A549 (cell line): ENCODE measurements around the gene TTC7B. TPM values are rescaled to one million over a fixed set of nuclear protein-coding genes. Genes with fewer than 3 reads are reported as not detected.

Experiments used
- ATAC-seq, 2 experiments: fragments of 200-7000 bp in 1 of 2; fragments of >200 bp in 1 of 2; cut with Nextera tagmentation in 1 of 2; cut with Tn5 transposase in 1 of 2; 3 replicates each; pipeline versions ENCODE4 v1.8.0 to v1.9.1; 2018 to 2020; ENCODE audit warnings: mild to moderate bottlenecking in 1 of 2, moderate library complexity in 1 of 2
- CTCF ChIA-PET: fragments of 300-600 bp; sonication (Branson Sonifier 250); formaldehyde crosslinking; extraction: SDS; loops from one replicate; lab custom pipeline; 2021; ENCODE audit warnings: antibody characterized with exemption, inconsistent platforms; lab: Yijun Ruan, JAX
- POLR2A ChIA-PET: fragments of 350-600 bp; formaldehyde crosslinking; extraction: SDS; loops from one replicate; lab custom pipeline; 2021; ENCODE audit warnings: antibody characterized with exemption, inconsistent platforms; lab: Yijun Ruan, JAX
- DNase-seq, 2 experiments: peaks; one replicate each; pipeline versions ENCODE4 v3.0.0 to v3.0.0-alpha.2; 2011 to 2016; ENCODE audit warnings: low read depth in 1 of 2, low spot score in 1 of 2
- FAIRE-seq: peaks from 2 replicates; lab custom pipeline; 2011; peaks lifted over from hg19 to GRCh38; lab: Jason Lieb, UNC
- H3K27ac ChIP-seq, 2 experiments: fragments of >200 bp; sonication (Bioruptor Twin); formaldehyde crosslinking; 3 replicates each; pipeline ENCODE4 v1.5.1; 2016 to 2017
- H3K4me1 ChIP-seq: fragments of >200 bp; sonication (Bioruptor Twin); formaldehyde crosslinking; 3 replicates; pipeline ENCODE4 v1.6.1; 2016
- H3K4me2 ChIP-seq: fragments of >200 bp; sonication (Bioruptor Twin); formaldehyde crosslinking; 3 replicates; pipeline ENCODE4 v1.6.1; 2016
- H3K4me3 ChIP-seq: fragments of >200 bp; sonication (Bioruptor Twin); formaldehyde crosslinking; 3 replicates; pipeline ENCODE4 v1.5.1; 2016
- H3K9me3 ChIP-seq: fragments of >200 bp; sonication (Bioruptor Twin); formaldehyde crosslinking; 3 replicates; pipeline ENCODE4 v1.6.1; 2016
- ATOH8 ChIP-seq: fragments of 250-450 bp; sonication (Bioruptor Pico); IDR thresholded peaks from 2 replicates; pipeline ENCODE4 v1.5.0; 2020; ENCODE audit warnings: low read depth, mild to moderate bottlenecking, moderate library complexity
- BHLHE40 ChIP-seq: IDR thresholded peaks from 2 replicates; pipeline ENCODE4 v1.6.1; 2012; ENCODE audit warnings: low read depth, low read length, inconsistent platforms
- CBX8 ChIP-seq: fragments of 200-600 bp; sonication (generic); IDR thresholded peaks from 2 replicates; pipeline ENCODE4 v1.6.1; 2016
- CHD2 ChIP-seq: fragments of 150-350 bp; IDR thresholded peaks from 2 replicates; pipeline ENCODE4 v1.6.1; 2014; ENCODE audit warnings: low read length; ENCODE audit not compliant: partially characterized antibody
- FOSB ChIP-seq: fragments of 250-450 bp; sonication (Bioruptor Pico); IDR thresholded peaks from 2 replicates; pipeline ENCODE4 v1.5.0; 2020; ENCODE audit warnings: mild to moderate bottlenecking, moderate library complexity
- FOSL2 ChIP-seq, 2 experiments: fragments of 450-650 bp in 1 of 2; fragments of >200 bp in 1 of 2; sonication (Bioruptor Twin) in 1 of 2; formaldehyde crosslinking; IDR thresholded peaks; 2 replicates each; pipeline versions ENCODE4 v1.5.0 to v1.6.1; 2016 to 2020; ENCODE audit warnings: mild to moderate bottlenecking in 1 of 2, moderate library complexity in 1 of 2
- GATA3 ChIP-seq: IDR thresholded peaks from 2 replicates; pipeline ENCODE4 v1.6.1; 2012; ENCODE audit warnings: borderline replicate concordance
- HES2 ChIP-seq: fragments of >200 bp; sonication (Bioruptor Twin); formaldehyde crosslinking; IDR thresholded peaks from 2 replicates; pipeline ENCODE4 v1.6.1; 2016
- HMGXB4 ChIP-seq: fragments of 250-450 bp; sonication (Bioruptor Pico); IDR thresholded peaks from 2 replicates; pipeline ENCODE4 v1.5.0; 2021; ENCODE audit warnings: mild to moderate bottlenecking, moderate library complexity, borderline replicate concordance
- HOXB13 ChIP-seq: fragments of 250-450 bp; sonication (Bioruptor Pico); IDR thresholded peaks from 2 replicates; pipeline ENCODE4 v1.5.0; 2020; ENCODE audit warnings: low read depth, mild to moderate bottlenecking, moderate library complexity
- HOXB5 ChIP-seq: fragments of 250-450 bp; sonication (Bioruptor Pico); IDR thresholded peaks from 2 replicates; pipeline ENCODE4 v1.5.0; 2020; ENCODE audit warnings: mild to moderate bottlenecking, moderate library complexity
- JUNB ChIP-seq: fragments of >200 bp; sonication (Bioruptor Twin); formaldehyde crosslinking; IDR thresholded peaks from 2 replicates; pipeline ENCODE4 v1.6.1; 2016
- KDM1A ChIP-seq: fragments of 200-600 bp; sonication (generic); IDR thresholded peaks from 2 replicates; pipeline ENCODE4 v1.6.1; 2016; ENCODE audit warnings: low read depth, mild to moderate bottlenecking
- MAFK ChIP-seq: fragments of 450-650 bp; IDR thresholded peaks from 2 replicates; pipeline ENCODE4 v1.6.1; 2014; ENCODE audit not compliant: partially characterized antibody
- MYC ChIP-seq: IDR thresholded peaks from 2 replicates; pipeline ENCODE4 v1.6.1; 2012; ENCODE audit warnings: mild to moderate bottlenecking, inconsistent platforms, low read length, improper control_type of control experiment, borderline replicate concordance
- NPAS2 ChIP-seq: fragments of 250-450 bp; sonication (Bioruptor Pico); IDR thresholded peaks from 2 replicates; pipeline ENCODE4 v1.8.0; 2022; ENCODE audit warnings: mild to moderate bottlenecking, moderate library complexity, borderline replicate concordance
- RAD21 ChIP-seq, 2 experiments: fragments of >200 bp in 1 of 2; sonication (Bioruptor Twin) in 1 of 2; formaldehyde crosslinking in 1 of 2; IDR thresholded peaks in 1 of 2; conservative IDR thresholded peaks in 1 of 2; 2 replicates in 1 of 2; 3 replicates in 1 of 2; pipeline ENCODE4 v1.6.1; 2012 to 2018; ENCODE audit warnings: inconsistent platforms in 1 of 2
- SMC3 ChIP-seq: fragments of >200 bp; sonication (Bioruptor Twin); formaldehyde crosslinking; IDR thresholded peaks from 3 replicates; pipeline ENCODE4 v1.6.1; 2018; ENCODE audit warnings: inconsistent platforms
- SREBF2 ChIP-seq: fragments of 450-650 bp; IDR thresholded peaks from 2 replicates; pipeline ENCODE4 v1.6.1; 2014; ENCODE audit warnings: mild to moderate bottlenecking, moderate library complexity
- USF2 ChIP-seq: fragments of 450-650 bp; IDR thresholded peaks from 2 replicates; pipeline ENCODE4 v1.6.1; 2014; ENCODE audit warnings: antibody characterized with exemption
- ZNF302 ChIP-seq: fragments of 250-450 bp; sonication (Bioruptor Pico); IDR thresholded peaks from 2 replicates; pipeline ENCODE4 v1.9.0; 2021; ENCODE audit warnings: inconsistent platforms, mild to moderate bottlenecking, moderate library complexity
- ZSCAN20 ChIP-seq: fragments of 250-450 bp; sonication (Bioruptor Pico); IDR thresholded peaks from 2 replicates; pipeline ENCODE4 v1.8.0; 2022; ENCODE audit warnings: mild to moderate bottlenecking, moderate library complexity
- WGBS: methylation state at CpG from one replicate; pipeline ENCODE4 v1.1.6; 2017; ENCODE audit errors: missing lambda C conversion rate; 5-methylcytosine and 5-hydroxymethylcytosine counted together
- polyA plus RNA-seq, 4 experiments: library from polyadenylated mRNA; depleted of rRNA in 3 of 4; stranded (reverse); fragments of >200 nt; fragmentation: RNase III in 1 of 4; extraction: RNeasy Plus Mini Kit Qiagen cat#74134 plus additional on column Dnase treatment in 1 of 4; gene quantifications; 2 replicates in 3 of 4; 3 replicates in 1 of 4; pipeline ENCODE4 v1.2.3, GENCODE V29; 2011 to 2017
- TF ChIP-seq, protein P1 (sequence below): IDR thresholded peaks from 2 replicates; pipeline ENCODE4 v1.6.1; 2012; ENCODE audit warnings: low read depth, borderline replicate concordance
- TF ChIP-seq, protein P2 (sequence below): IDR thresholded peaks from 2 replicates; pipeline ENCODE4 v1.6.1; 2012
- TF ChIP-seq, protein P3 (sequence below): fragments of >200 bp; sonication (Bioruptor Twin); formaldehyde crosslinking; IDR thresholded peaks from 3 replicates; pipeline ENCODE4 v1.6.1; 2016

Gene TTC7B
- polyA plus RNA-seq, 2 of the 4 experiments (the other 2 are of a cell fraction) = 16.6 to 28.0 TPM

- TF ChIP-seq HMGXB4 (CRISPR knock-in tag) = no peak
- no peak for TF ChIP-seq FOSB
- TF ChIP-seq HOXB13 (CRISPR knock-in tag) = no peak
- TF ChIP-seq NPAS2 (CRISPR knock-in tag) = no peak
- no peak for TF ChIP-seq BHLHE40
- TF ChIP-seq, protein P1, sequence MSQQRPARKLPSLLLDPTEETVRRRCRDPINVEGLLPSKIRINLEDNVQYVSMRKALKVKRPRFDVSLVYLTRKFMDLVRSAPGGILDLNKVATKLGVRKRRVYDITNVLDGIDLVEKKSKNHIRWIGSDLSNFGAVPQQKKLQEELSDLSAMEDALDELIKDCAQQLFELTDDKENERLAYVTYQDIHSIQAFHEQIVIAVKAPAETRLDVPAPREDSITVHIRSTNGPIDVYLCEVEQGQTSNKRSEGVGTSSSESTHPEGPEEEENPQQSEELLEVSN = no peak
- TF ChIP-seq, protein P2, sequence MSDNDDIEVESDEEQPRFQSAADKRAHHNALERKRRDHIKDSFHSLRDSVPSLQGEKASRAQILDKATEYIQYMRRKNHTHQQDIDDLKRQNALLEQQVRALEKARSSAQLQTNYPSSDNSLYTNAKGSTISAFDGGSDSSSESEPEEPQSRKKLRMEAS = no peak
- no peak for TF ChIP-seq HOXB5
- no peak for TF ChIP-seq MAFK
- TF ChIP-seq MYC = no peak
- TF ChIP-seq CBX8 = no peak
- no peak for TF ChIP-seq RAD21 (conservative IDR thresholded peaks at IDR 0.05 in 1 of 2, IDR thresholded peaks at IDR 0.05 in 1 of 2)
- TF ChIP-seq FOSL2 (IDR thresholded peaks at IDR 0.05) = no peak
- TF ChIP-seq FOSL2 (CRISPR knock-in tag; IDR thresholded peaks at IDR 0.05) = no peak
- TF ChIP-seq KDM1A = no peak
- TF ChIP-seq ATOH8 (CRISPR knock-in tag) = no peak
- no peak for TF ChIP-seq ZNF302 (CRISPR knock-in tag)
- TF ChIP-seq ZSCAN20 (CRISPR knock-in tag) = no peak
- no peak for TF ChIP-seq CHD2
- no peak for TF ChIP-seq SMC3
- CTCF ChIA-PET = interaction anchor here (0.9 kb wide), 2 partner anchors 23 to 28 kb away, joined by 3 read pairs; no protein-coding TSS in a partner anchor
- WGBS = 71% methylated on average over 2 of the region's 2 CpGs
- FAIRE-seq = no peak
- DNase-seq = no peak
- Histone ChIP-seq H3K4me3 (no peak overlapping the region), H3K9me3 (no peaks in the 10 kb centered on the region), H3K4me2 (no peak overlapping the region), H3K27ac (no peak overlapping the region), H3K4me1 (no peaks in the 10 kb centered on the region)
- POLR2A ChIA-PET = no interaction called here
- no peak for ATAC-seq
Measured at GRCh38 chr14:90606434-90606833, 209.8 kb downstream of the TTC7B start.

DNA sequence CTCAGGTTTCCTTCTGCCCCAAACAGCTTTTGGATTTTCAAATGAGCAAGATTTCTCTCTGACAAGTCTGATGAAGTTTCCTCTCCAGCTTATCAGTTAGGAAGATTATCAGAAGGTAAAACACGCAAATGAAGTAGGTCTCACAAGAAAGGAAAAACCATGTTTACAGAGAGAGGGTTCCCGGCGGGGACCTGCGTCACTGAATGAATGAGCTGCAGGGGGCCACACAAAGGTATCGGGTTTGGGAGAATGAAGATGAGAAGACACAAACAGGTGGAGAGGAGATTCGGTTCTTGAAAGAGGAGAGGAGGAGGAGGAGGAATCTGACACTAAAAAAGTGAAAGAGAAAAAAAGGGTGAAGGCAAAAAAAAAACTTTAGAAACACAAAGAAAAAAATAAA, 210.8 kb downstream of the TTC7B start:
- ChIA-PET POLR2A (no interaction called here), CTCF (no interaction called here)
- Histone ChIP-seq H3K4me1 (no peaks in the 10 kb centered on the region), H3K9me3 (no peaks in the 10 kb centered on the region), H3K4me2 (no peak overlapping the region), H3K4me3 (no peak overlapping the region), H3K27ac (no peak overlapping the region)
- 80% methylated on average over 6 of the region's 6 CpGs for WGBS
- FAIRE-seq = no peak
- ATAC-seq = no peak
- TF ChIP-seq JUNB = no peak
- no peak for TF ChIP-seq HOXB5
- no peak for TF ChIP-seq HES2
- TF ChIP-seq SREBF2 = no peak
- TF ChIP-seq, protein P3, sequence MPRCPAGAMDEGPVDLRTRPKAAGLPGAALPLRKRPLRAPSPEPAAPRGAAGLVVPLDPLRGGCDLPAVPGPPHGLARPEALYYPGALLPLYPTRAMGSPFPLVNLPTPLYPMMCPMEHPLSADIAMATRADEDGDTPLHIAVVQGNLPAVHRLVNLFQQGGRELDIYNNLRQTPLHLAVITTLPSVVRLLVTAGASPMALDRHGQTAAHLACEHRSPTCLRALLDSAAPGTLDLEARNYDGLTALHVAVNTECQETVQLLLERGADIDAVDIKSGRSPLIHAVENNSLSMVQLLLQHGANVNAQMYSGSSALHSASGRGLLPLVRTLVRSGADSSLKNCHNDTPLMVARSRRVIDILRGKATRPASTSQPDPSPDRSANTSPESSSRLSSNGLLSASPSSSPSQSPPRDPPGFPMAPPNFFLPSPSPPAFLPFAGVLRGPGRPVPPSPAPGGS = no peak
- no peak for TF ChIP-seq GATA3
- TF ChIP-seq USF2 = no peak
- TF ChIP-seq RAD21 (conservative IDR thresholded peaks at IDR 0.05 in 1 of 2, IDR thresholded peaks at IDR 0.05 in 1 of 2) = no peak
- no peak for DNase-seq
